Measurements from ENCODE around the gene SPRR1A. TPM values are rescaled to one million over a fixed set of nuclear protein-coding genes. Genes with fewer than 3 reads are reported as not detected.

Gene SPRR1A
- total and polyA plus RNA-seq, 2 of the 13 experiments (the other 11 are each of a cell fraction or from before 2014, with no cell fraction given): not detected

DNA sequence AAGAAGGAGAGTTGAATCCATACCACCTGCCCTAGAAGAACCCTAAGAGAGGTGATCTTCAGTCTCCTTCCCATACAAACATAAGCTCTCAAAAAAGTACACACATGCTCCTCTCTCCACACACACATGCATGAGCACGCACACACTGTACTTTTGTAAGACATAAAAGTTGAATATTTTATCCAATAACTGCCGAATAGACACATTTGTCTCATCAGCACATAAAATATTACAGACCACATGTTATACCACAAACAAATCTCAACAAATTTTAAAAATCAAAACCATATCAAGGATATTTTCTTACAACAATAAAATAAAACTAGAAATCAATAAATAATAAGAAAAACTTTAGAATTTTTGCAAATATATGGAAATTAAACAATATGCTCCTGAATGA lies 2.7 kb downstream of the SPRR1A start:
- 21% methylated on average over 2 of the region's 2 CpGs for WGBS (ENCODE audit: low lambda C conversion rate)

More for the DNA sequence above, 2.7 kb downstream of the SPRR1A start:
- H2AFZ ChIP-seq (ENCODE audit: low read length): no peak overlapping the region
- H4K20me1 ChIP-seq (ENCODE audit: insufficient read depth, low read length): no peaks in the 10 kb centered on the region
- H3K4me2 ChIP-seq (ENCODE audit: low read depth, low read length): no peak overlapping the region
- no peak overlapping the region for H3K27ac ChIP-seq (ENCODE audit: extremely low read length, insufficient read depth, low read length)
- intact Hi-C loops (cut with micrococcal nuclease; ENCODE audit: unreplicated experiment): no loop called here
- no peak overlapping the region for H3K4me3 ChIP-seq (replicated peaks in 1 of 3; ENCODE audit: insufficient read depth in 1 of 3, low read depth in 2 of 3, low read length in 3 of 3)
- ChIA-PET POLR2A (no interaction called here), CTCF (ENCODE audit: low intra/inter-chr PET ratio, low total read pairs) (no interaction called here)
- in situ Hi-C loops (cut with HindIII; ENCODE audit: extremely low pct_ligation_motif_present, low pct_unique_long_range_greater_than_20kb): no loop called here
- no TSS peak for BruUV-seq (replicated peaks)
- no peaks in the 10 kb centered on the region for H3K9me3 ChIP-seq (ENCODE audit: low read length)
- H3K27me3 ChIP-seq (ENCODE audit: control insufficient read depth in 1 of 2, insufficient read depth in 2 of 2, low read length in 2 of 2): no peaks in the 10 kb centered on the region
- TF ChIP-seq TRIM24 (CRISPR knock-in tag; IDR thresholded peaks at IDR 0.05) (no peak), ZNF30 (CRISPR knock-in tag; IDR thresholded peaks at IDR 0.05) (no peak), ESRRA (CRISPR knock-in tag; IDR thresholded peaks at IDR 0.05; ENCODE audit: low read depth) (no peak), MAFF (IDR thresholded peaks at IDR 0.05; ENCODE audit: low read depth, low read length) (peak; percentile 31; the same call in 1 of the 2 replicates), ZNF382 (CRISPR knock-in tag; IDR thresholded peaks at IDR 0.05; ENCODE audit: borderline replicate concordance) (no peak), ZNF709 (CRISPR knock-in tag; IDR thresholded peaks at IDR 0.05) (no peak), RFX1 (IDR thresholded peaks at IDR 0.05) (no peak), MAFK (conservative IDR thresholded peaks at IDR 0.05 in 1 of 2, IDR thresholded peaks at IDR 0.05 in 1 of 2; ENCODE audit: low read length in 2 of 2) (peak; percentile 40 to 65; a peak in 3 of 4 replicates), HNF1A (IDR thresholded peaks at IDR 0.05; ENCODE audit: low read depth) (no peak), HNF1A (CRISPR knock-in tag; IDR thresholded peaks at IDR 0.05; ENCODE audit: borderline replicate concordance) (no peak), ATAD3A (CRISPR knock-in tag; IDR thresholded peaks at IDR 0.05) (no peak), ZNF563 (CRISPR knock-in tag; IDR thresholded peaks at IDR 0.05) (no peak), TCF7L2 (IDR thresholded peaks at IDR 0.05; ENCODE audit: low read depth, low read length) (no peak), ATF5 (CRISPR knock-in tag; IDR thresholded peaks at IDR 0.05; ENCODE audit: low read depth) (no peak), ZNF800 (CRISPR knock-in tag; IDR thresholded peaks at IDR 0.05) (no peak)
- FAIRE-seq (no peak), DNase-seq (ENCODE audit: low spot score) (no peak), ATAC-seq (no peak)
- H3K36me3 ChIP-seq (replicated peaks in 1 of 2; ENCODE audit: control insufficient read depth in 1 of 2, insufficient read depth in 2 of 2, low read length in 2 of 2): no peaks in the 10 kb centered on the region
- H3K4me1 ChIP-seq (ENCODE audit: insufficient read depth, low read length): no peaks in the 10 kb centered on the region
- no peaks in the 10 kb centered on the region for H3K79me2 ChIP-seq (ENCODE audit: insufficient read depth, low read length)
- no peak overlapping the region for H3K9ac ChIP-seq (ENCODE audit: insufficient read depth, low read depth, low read length)

All from HepG2 (cell line).